H1 (cell line): ENCODE results near the gene EEIG2. TPM values are rescaled to one million over a fixed set of nuclear protein-coding genes. Genes with fewer than 3 reads are reported as not detected.
A peak's percentile ranks its signal among the peaks of the same experiment; 100 is the strongest.

Experiments used
- CREB1 ChIP-seq: IDR thresholded peaks from 2 replicates; pipeline ENCODE4 v1.6.1; 2012; ENCODE audit warnings: inconsistent platforms
- GABPA ChIP-seq: IDR thresholded peaks from 2 replicates; pipeline ENCODE4 v1.6.1; 2011; ENCODE audit warnings: mild to moderate bottlenecking, low read length, moderate library complexity, borderline replicate concordance; ENCODE audit not compliant: insufficient read depth
- RAD21 ChIP-seq, 2 experiments: IDR thresholded peaks in 1 of 2; conservative IDR thresholded peaks in 1 of 2; 2 replicates each; pipeline ENCODE4 v1.6.1; 2011; ENCODE audit warnings: low read depth in 2 of 2, low read length in 2 of 2, improper control_type of control experiment in 1 of 2, inconsistent platforms in 1 of 2, mild to moderate bottlenecking in 1 of 2, moderate library complexity in 1 of 2
- RFX5 ChIP-seq: IDR thresholded peaks from 2 replicates; pipeline ENCODE4 v1.6.1; 2011; ENCODE audit warnings: low read depth, low read length, improper control_type of control experiment, borderline replicate concordance
- SP2 ChIP-seq: IDR thresholded peaks from 2 replicates; pipeline ENCODE4 v1.6.1; 2012; ENCODE audit warnings: mild to moderate bottlenecking, low read length, inconsistent platforms
- TEAD4 ChIP-seq: IDR thresholded peaks from 2 replicates; pipeline ENCODE4 v1.6.1; 2012; ENCODE audit warnings: low read depth, low read length, inconsistent platforms, mixed read lengths
- polyA plus RNA-seq, 7 experiments: library from polyadenylated mRNA; depleted of rRNA in 3 of 7; stranded (reverse) in 5 of 7; unstranded in 2 of 7; fragments of >200 nt in 5 of 7; fragments of 200-250 nt in 2 of 7; gene quantifications; 1 replicate in 5 of 7; 2 replicates in 1 of 7; 4 replicates in 1 of 7; pipeline versions ENCODE4 v1.2.1 to v1.2.3, GENCODE V29; 2011 to 2013; ENCODE audit warnings: missing spikeins in 2 of 7, mixed read lengths in 2 of 7
- total RNA-seq: library from RNA; stranded (reverse); fragmentation: NEBNext Ultra II Directional; extraction: Animal tissue kit (Norgen Biotek cat#: 25700); gene quantifications from 2 replicates; pipeline ENCODE4 v1.2.1, GENCODE V29; 2021
- TF ChIP-seq, protein P1 (sequence below): IDR thresholded peaks from 2 replicates; pipeline ENCODE4 v1.6.1; 2011; ENCODE audit warnings: low read depth, mild to moderate bottlenecking, low read length; ENCODE audit not compliant: insufficient read depth

The EEIG2 gene
- total and polyA plus RNA-seq, 2 of the 8 experiments (the other 6 are each of a cell fraction or from before 2014, with no cell fraction given): 6.1 to 20.1 TPM

DNA sequence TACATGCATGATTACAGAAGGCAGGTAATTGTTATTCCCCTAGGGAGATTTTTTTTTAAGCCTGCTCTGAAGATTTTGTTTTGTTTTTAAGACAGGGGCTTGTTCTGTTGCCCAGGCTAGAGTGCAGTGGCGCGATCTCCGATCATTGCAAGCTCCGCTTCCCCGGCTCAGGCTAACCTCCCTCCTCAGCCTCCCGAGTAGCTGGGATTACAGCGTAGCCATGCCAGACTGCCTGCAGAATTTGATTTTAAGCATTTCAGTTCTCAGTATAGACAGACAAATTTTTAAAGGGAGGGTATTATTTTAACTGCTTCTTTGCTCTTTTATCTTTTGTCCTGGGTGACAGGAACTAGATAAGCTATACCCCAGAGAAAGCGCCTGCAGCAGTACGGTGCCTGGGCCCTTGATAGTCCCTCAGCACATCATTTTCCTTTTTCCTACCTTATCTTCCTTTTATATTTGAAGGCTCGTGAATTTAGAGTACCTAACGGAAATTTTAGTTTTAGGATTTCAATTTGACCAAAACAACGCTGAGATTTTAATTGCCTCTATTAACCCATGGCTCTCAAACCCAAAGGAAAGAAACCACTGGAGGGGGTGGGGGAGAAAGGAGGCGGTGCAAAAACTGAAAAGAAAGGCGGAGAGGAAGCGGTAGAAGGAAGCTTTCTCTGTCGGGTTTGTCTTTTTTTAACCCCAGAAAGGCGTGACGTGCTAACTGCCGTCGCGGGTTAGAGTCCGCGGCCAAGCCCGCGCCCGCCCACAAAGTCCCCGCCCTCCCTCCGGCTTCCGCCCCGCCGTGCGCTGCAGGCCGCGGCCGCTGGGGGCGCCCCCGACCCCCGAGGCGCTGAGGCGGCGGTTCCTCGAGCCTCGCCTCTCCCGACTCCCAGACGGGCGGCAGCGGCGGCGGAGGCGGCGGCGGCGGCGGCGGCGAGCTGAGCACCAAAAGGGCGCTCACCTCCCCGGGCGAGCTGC, at the start of gene EEIG2 (continued):
- TF ChIP-seq RFX5 (no peak), TEAD4 (no peak), RAD21 (IDR thresholded peaks at IDR 0.05 in 1 of 2, conservative IDR thresholded peaks at IDR 0.05 in 1 of 2; ENCODE audit: low read depth in 2 of 2, low read length in 2 of 2) (peak in 1 of 2 experiments; percentile 39; a peak in 2 of 4 replicates), SP2 (no peak), GABPA (no peak), CREB1 (peak; percentile 92)
- TF ChIP-seq, protein P1, sequence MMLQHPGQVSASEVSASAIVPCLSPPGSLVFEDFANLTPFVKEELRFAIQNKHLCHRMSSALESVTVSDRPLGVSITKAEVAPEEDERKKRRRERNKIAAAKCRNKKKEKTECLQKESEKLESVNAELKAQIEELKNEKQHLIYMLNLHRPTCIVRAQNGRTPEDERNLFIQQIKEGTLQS: no peak
- TF ChIP-seq, all 59 proteins: peak for 14
